HG02571 (cell line): Measurements from ENCODE around the gene RPL3.
"Not testable (repeated sequence)": the region's sequence is repeated elsewhere in the genome, so short reads cannot be mapped to it uniquely, and the experiment has no call there.

ENCODE experiments used
- ATAC-seq: cut with Tn5 transposase; IDR thresholded peaks from one replicate; pipeline ENCODE4 v1.9.1; 2021; ENCODE audit warnings: mild to moderate bottlenecking, moderate library complexity; ENCODE audit not compliant: unreplicated experiment

Gene RPL3

GRCh38 chr22:39352306-39352891, 33.0 kb upstream of the RPL3 start:
- no peak for ATAC-seq

- ATAC-seq, result no peak
These were observed 32.3 kb upstream of the RPL3 start for GRCh38 chr22:39351689-39352214.

- ATAC-seq, result no peak
These were observed 31.6 kb upstream of the RPL3 start for GRCh38 chr22:39350757-39351688.

DNA sequence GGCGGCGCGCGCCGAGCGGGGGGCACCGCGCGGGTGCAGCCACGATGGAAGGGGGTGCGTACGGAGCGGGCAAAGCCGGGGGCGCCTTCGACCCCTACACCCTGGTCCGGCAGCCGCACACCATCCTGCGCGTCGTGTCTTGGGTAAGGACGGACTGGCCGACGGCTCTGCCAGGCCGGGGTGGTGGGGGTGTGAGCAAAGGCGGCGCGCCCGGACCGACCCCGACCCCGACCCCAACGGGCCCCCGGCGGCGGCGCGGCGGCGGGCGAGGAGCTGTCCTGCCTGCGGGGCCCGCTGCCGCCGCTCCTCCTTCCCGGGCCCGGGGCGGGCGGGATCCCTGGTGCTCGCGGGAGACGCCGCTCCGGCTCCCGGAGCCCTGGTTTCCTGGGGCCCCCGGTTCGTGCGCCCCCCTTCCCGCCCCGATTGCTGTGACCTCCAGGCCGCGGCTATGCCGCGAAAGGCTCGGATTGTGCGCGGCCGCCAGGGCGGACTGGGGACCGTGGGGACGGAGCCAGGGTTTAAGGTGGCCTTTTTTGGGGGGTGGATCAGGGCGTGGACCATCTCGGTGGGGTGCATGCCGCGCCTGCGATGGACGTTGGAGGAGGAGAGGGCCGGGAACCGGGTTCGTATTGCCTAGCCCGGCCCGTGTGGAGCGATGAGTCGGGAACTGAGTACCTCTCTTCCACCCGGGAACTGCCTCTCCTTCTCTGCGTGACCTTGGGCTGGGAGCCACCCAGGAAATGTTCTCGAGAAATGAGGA, 30.7 kb upstream of the RPL3 start, which contains the start of gene SYNGR1:
Gene SYNGR1, plus strand, starts transcription at position 25 of the 760 bp plus-strand sequence. Its CDS starts 20 bp downstream, at position 45.
- ATAC-seq, result no peak

- ATAC-seq, result no peak
These were observed 30.1 kb upstream of the RPL3 start for GRCh38 chr22:39349506-39349966.

- ATAC-seq, result no peak
These were observed 29.6 kb upstream of the RPL3 start for GRCh38 chr22:39348909-39349505.

DNA sequence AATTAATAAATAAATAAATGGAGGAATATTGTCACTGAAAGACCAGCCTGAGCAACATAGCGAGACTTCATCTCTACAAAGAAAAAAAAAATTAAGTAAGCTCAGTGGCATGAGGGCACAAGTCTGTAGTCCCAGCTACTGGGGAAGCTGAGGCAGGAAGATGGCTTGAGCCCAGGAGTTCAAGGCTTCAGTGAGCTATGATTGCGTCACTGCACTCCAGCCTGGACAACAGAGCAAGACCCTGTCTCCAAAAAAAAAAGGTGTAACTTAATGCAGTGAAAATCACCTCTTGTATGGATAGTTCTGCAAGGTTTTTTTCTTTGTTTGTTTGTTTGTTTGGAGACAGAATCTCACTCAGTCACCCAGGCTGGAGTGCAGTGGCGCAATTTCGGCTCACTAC, 25.8 kb upstream of the RPL3 start:
- no peak for ATAC-seq

- no peak for ATAC-seq
These were observed 24.6 kb upstream of the RPL3 start for GRCh38 chr22:39344046-39344390.

DNA sequence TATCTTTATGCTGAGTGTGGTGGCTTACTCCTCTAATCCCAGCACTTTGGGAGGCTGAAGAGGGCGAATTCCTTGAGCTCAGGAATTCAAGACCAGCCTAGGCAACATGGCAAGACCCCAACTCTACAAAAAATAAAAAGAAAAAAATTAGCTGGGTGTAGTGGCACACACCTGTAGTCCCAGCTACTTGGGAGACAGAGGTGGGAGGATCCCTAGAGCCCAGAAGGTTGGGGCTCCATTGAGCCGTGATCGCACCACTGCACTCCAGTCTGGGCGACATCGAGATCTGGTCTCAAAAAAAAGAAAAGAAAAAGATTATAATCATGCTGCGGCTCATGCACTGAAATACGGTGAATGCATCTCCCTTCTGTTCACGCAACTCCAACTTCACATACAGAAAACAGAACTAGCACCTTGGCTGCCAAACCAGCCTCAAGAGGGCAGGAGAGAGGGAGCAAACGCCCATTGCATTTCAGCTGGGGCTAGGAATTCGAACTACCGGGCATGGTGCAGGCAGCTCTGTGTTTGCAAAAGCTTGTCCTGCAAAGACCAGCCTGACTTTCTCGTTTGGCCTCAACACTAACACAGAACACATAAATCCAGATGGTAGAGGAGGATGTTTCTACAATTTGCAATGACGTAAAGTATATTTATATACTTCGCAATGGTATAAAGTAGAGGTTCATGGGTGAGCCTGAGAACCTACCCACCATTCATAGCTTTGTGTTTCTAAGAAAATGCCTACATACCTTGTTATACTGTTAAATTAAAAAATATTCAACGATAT, 24.0 kb upstream of the RPL3 start:
- ATAC-seq, result no peak

DNA sequence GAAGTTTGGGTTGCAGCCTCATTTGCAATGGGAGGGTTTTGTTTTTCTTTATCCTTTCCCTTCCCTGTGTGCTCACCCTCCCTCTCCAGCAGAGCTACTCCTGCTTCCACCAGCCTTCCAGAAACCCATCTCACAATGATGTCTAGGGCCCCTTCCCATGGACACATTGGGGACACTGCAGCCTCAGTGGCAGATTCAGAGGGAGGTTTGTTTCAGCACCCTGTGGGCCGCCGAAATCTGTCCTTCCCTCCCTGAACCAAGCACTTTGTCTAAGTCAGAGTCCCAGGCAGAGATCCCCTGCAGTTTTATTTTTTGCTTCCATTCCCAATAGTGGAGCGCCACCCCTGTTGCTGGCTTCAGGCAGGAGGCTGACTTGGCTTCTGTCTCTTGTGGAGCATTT, 21.8 kb upstream of the RPL3 start:
- ATAC-seq, result no peak

GRCh38 chr22:39339775-39340174, 20.4 kb upstream of the RPL3 start:
- ATAC-seq, result not testable (repeated sequence)

GRCh38 chr22:39336411-39336810, 17.0 kb upstream of the RPL3 start:
- ATAC-seq, result no peak

- ATAC-seq, result no peak
These were observed 13.1 kb upstream of the RPL3 start for GRCh38 chr22:39332441-39333064.

DNA sequence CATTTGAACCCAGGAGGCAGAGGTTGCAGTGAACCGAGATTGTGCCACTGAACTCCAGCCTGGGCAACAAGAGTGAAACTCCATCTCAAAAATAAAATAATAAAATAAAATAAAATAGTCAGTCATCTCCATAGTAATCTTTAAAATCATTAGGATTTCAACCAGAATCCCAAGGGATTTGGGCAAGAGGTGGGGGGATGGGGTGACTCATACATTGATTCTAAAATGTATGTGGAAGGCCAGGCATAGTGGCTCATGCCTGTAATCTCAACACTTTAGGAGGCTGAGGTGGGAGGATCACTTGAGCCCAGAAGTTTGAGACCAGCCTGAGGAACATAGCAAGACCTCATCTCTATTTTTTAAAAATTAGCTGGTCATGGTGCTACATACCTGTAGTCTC, 11.1 kb upstream of the RPL3 start:
- ATAC-seq, result not testable (repeated sequence)

DNA sequence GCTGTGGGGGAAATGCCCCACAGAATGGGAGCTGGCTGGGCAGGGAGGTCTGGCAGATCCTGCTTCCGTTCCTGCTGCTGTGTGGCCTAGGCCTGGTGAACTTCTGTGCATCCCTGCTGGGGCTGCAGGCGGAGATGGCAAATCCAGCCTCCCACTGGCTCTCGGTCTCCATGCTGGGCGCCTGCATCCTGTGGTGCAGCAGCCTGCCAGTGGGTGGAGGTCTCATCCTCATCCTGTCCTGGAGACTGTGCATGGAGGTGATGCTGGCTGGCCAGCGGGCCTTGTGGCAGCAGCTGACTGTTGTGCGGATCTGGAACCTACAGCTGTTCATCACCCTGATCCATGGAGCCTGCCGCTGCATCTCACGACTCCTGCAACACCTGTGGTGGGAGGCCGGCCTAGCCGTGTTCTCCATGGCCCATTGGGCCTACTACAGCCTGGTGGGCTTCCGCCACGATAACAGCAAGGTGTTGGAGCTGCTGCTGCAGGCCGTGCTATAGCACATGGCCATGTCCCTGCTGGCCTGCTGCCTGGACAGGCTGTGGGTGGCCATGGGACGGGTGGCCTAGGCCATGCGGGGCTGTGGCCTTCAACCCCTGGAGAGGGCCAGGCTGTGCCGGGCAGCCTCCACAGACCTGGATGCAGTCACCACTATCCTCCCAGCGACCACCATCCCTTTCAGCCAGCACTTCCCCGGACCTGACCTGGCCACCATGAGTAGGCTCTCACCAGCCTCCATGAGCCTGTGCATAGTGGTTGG, 8.8 kb upstream of the RPL3 start:
- no peak for ATAC-seq

GRCh38 chr22:39325392-39325932, 6.0 kb upstream of the RPL3 start:
- no peak for ATAC-seq

DNA sequence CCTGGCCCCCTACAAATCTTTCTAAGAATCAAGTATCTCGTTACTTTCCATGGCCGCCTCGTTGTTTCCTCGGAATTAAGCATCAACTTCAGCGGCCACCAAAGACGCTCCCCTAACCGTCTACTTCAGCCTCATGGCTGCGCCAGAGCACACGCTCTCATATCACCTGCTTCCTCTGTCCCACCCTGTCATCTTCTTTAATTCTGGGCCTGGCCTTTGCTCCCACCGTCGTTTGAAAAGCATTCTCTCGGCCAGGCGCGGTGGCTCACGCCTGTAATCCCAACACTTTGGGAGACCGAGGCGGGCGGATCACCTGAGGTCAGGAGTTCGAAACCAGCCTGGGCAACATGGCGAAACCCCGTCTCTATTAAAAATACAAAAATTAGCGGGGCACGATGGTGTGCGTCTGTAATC, 1.2 kb upstream of the RPL3 start:
- not testable (repeated sequence) for ATAC-seq

DNA sequence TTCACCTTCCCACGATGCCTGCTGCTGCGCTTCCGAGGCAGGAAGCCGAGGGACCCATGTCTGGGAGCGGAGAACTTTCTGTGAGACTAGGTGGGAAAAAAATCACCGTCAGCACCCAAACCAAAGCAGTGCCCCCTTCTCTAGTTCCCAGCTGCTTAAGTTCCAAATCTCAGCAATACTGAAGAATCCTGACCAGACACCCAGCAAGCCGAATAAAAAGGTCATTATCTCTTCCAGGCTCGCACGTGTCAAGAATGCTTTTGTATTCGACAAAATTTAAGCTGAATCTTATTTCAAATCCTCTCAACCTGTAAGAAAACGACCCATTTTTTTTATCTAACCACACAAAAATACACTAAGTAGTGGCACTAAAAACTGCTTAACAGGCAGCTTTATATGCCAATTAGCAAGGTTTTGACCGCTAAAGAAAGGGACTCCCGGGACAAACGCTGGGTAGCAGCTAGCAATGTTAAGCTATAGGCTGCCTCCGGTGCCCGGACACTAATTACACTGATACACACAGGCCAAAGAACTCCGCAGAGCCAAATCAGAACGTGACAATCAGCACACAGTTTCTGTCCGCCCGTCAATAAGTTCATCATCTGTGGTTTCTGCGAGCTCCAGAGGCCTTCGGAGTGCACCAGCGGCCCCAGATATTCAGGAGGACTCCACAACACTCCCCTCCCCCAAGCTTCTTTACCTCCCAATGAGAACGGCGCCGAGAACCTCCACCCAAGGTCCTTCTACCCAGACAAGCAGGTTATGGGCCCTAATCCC, 728 bp downstream of the RPL3 start:
- no peak for ATAC-seq
